NCI-H748 (cell line): ENCODE measurements around the gene C6orf163.
"Not testable (repeated sequence)": the region's sequence is repeated elsewhere in the genome, so short reads cannot be mapped to it uniquely, and the experiment has no call there.

ENCODE experiments used
- DNase-seq: peaks from one replicate; lab custom pipeline; 2025; ENCODE audit not compliant: unreplicated experiment; lab: John Stamatoyannopoulos, UW

Gene C6orf163

DNA sequence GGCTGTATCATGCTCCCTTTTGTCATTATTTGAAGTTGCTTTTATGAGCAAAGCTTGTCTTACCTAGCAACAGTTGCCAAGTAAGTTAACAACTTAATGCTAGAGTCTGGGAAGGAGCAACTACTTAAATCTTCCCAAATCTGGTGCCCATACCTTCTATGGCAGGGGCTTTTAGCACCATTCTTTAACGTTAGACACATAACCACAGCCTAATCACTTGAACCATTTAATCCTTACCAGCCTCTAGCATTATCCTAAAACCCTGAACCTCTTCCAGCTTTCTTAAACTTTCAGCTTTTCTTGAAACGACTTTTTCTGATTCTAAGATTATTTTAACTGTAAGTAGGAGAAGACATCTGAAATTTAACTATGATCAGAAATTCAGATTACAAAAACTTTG, at the start of gene C6orf163:
C6orf163 (plus strand) TSS at position 83 of the 400 bp plus-strand sequence; CDS start at position 370, 287 bp downstream.
- DNase-seq = no peak

DNA sequence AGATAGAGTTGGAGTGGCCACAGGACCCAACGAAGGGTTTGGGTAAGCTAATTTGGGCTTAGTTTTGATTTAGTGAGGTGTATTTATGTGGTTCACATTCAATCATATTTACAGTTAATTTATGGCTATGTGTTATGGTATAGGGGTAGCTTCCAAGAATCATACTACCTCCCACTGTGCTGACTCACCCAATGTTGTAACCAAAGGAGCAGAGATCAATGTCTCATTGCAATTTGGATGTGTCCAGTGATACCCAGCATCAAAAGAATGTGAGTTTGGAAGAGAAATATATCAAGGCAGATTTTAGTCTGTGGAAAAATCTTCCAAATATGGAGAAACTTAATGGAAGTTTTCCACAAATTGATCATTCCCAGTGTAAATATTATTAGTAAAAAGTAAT, 47.5 kb upstream of the C6orf163 start:
- no peak for DNase-seq

GRCh38 chr6:87301277-87301676, 43.3 kb upstream of the C6orf163 start:
- DNase-seq = not testable (repeated sequence)

- no peak for DNase-seq
Measured at GRCh38 chr6:87308970-87309369, 35.6 kb upstream of the C6orf163 start.

- no peak for DNase-seq
Measured at GRCh38 chr6:87312860-87313259, 31.8 kb upstream of the C6orf163 start.

GRCh38 chr6:87315071-87315470, 29.5 kb upstream of the C6orf163 start:
- DNase-seq = no peak

GRCh38 chr6:87319271-87319987, 25.2 kb upstream of the C6orf163 start:
- no peak for DNase-seq

GRCh38 chr6:87322304-87323212, 22.1 kb upstream of the C6orf163 start, which contains the start of gene SMIM8:
SMIM8 (plus strand) TSS chr6:87322588; CDS start chr6:87337032, 14,444 bp downstream.
- peak; percentile 93 for DNase-seq

DNA sequence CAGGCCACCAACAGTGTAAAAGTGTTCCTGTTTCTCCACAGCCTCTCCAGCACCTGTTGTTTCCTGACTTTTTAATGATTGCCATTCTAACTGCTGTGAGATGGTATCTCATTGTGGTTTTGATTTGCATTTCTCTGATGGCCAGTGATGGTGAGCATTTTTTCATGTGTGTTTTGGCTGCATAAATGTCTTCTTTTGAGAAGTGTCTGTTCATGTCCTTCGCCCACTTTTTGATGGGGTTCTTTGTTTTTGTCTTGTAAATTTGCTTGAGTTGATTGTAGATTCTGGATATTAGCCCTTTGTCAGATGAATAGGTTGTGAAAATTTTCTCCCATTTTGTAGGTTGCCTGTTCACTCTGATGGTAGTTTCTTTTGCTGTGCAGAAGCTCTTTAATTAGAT, 20.7 kb upstream of the C6orf163 start:
- not testable (repeated sequence) for DNase-seq

- DNase-seq = no peak
Measured at GRCh38 chr6:87330961-87331360, 13.7 kb upstream of the C6orf163 start.

DNA sequence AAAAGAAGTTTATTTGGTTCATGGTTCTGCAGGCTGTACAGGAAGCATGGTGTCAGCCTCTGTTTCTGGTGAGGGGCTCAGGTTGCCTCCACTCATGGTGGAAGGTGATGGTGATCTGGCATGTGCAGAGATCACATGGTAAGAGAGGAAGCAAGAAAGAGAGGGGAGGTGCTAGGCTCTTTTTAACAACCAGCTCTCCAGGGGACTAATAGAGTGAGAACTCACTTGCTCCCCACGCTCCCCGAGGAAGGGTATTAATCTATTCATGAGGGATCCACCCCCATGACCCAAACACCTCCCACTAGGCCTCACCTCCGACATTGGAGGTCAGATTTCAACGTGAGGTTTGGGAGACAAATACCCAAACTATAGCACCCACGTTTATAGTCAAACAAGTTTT, 11.6 kb upstream of the C6orf163 start:
- DNase-seq = no peak

GRCh38 chr6:87333591-87334181, 10.9 kb upstream of the C6orf163 start:
- no peak for DNase-seq

DNA sequence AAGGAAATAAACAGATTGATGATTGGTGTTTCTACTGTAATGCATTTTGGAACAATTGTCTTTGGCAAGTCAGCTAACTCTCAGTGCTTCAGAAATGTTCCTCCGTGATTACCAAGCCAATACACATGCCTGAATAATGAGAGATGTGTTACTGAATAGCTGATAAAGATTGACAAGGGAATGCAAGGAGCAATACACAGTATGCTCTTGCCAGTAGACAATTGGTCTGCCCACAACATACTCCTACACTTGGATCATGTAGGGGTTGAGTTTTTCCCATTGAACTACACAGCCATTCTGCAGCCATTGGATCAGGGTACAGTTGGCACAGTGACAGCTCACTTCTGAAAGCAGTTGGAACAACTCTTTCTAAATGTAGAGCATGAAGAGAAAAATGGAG, 9.9 kb upstream of the C6orf163 start:
- DNase-seq = no peak

GRCh38 chr6:87336367-87336766, 8.2 kb upstream of the C6orf163 start:
- DNase-seq = no peak

DNA sequence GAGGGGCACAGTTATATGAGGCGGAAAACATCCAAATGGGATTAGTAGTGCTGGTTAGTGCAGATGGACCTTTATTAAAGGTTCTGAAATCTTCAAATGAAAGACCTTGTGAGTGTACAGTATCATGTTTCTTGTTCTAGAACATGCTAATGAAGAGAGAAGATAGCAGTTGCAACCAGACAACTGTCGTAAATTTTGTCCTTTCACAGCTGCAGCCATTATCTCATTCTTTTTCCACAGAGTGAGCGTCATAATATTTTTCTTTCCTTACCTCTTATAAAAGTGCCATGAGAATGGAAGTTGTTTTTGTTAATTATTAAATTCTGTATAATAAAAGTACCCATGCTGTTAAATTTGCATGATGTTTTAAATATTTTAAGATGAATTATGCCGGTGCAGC, 4.4 kb upstream of the C6orf163 start:
- DNase-seq = no peak

- DNase-seq = no peak
Measured at GRCh38 chr6:87341158-87341557, 3.5 kb upstream of the C6orf163 start.

GRCh38 chr6:87341899-87342298, 2.7 kb upstream of the C6orf163 start:
- no peak for DNase-seq

DNA sequence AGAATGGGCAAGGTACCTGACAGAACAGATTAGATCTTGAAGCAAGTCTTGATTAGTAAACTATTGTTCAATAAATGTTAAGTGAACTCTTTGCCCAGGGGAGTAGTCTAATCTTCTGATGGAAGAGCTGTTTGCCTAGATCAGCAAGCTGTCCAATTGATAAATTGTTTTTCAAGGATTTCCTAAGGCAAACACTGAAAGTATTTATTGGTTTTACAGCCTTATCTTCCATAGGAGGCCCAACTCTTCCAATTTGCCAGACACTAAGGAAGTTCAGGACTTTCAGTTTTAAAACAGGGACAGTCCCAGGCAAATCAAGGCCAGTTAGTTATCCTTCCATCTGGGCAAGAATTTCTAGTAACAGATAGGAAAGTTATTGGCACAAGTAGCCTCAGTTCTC, 1.8 kb upstream of the C6orf163 start:
- DNase-seq = no peak

DNA sequence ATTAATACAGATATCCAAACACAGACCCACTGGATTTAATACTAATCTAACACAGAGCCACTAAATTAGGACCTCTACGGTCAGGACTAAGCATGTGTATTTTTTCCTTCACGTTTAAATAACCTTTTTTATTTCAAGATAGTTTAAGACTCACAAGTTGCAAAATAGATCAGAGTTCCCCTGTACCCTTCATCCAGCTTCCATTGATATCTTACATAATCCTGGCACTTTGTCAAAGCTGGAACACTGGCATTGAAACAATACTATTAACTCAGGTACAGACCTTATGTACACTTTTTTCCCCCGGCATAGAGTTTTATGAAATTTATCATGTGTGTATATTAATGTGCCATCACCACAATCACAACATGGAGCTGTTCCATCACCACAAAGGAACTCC, 2.1 kb downstream of the C6orf163 start:
- DNase-seq = no peak

DNA sequence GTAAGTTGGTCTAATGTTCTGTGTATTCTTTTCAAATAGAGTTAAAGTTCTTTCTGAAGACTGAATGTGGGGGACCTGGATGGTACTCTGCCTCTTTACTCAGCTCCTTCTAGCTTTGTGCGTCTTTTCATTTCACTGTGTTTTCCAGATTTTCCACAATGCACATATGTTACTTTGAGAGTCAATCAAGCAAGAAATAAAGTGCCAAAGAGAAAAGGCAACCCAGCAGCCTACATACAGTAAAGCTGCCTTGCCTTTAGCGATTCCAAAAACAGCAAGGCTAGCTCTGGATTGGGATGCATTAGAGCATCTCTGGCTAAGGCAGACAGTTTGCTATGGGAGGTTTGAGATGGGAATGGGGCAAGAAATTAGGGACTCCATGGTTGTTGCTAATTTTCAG, 5.3 kb downstream of the C6orf163 start:
- no peak for DNase-seq

- DNase-seq = no peak
Measured at GRCh38 chr6:87350516-87350915, 5.9 kb downstream of the C6orf163 start.

DNA sequence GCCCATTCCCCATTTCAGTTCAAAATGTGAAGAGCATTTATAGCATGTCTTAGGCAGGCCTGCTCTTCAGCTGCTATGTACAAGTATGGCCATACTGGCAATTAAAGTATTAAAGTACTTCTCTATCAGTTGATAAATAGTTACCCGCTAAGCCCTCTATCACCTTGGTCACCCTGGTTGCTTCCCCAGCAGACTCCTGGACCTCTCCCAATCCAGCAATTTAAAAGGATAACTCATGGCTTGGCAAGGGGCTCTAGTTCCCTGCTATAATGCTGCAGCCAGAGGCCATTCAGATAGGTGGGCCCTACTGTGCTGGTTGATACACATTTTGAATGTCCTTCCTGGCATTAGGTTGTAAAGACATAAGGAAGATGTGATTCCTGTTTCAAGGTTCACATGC, 7.0 kb downstream of the C6orf163 start:
- DNase-seq = no peak
